Gastrocnemius medialis (tissue), 4 donors: ENCODE measurements around the gene TMEM18. TPM values are rescaled to one million over a fixed set of nuclear protein-coding genes. Genes with fewer than 3 reads are reported as not detected.
"Not testable (repeated sequence)": the region's sequence is repeated elsewhere in the genome, so short reads cannot be mapped to it uniquely, and the experiment has no call there.

Experiments
- ATAC-seq, 2 donors: fragments of 150-250 bp; one replicate each; pipeline ENCODE4 v1.9.1; 2016
- DNase-seq, 2 donors: peaks; one replicate each; pipeline ENCODE4 v3.0.0-alpha.2; 2019
- H3K27ac ChIP-seq, 4 donors: fragments of 200-600 bp; sonication (generic); 1 replicate in 1 of 4; 2 replicates in 3 of 4; pipeline ENCODE4 v1.5.1; 2016 to 2018; ENCODE audit warnings: mild to moderate bottlenecking in 2 of 4, moderate library complexity in 1 of 4
- H3K27me3 ChIP-seq, 3 donors: fragments of 200-600 bp; sonication (generic) in 2 of 3; 1 replicate in 1 of 3; 2 replicates in 2 of 3; pipeline versions ENCODE4 v1.5.1 to v1.6.0; 2016 to 2019; ENCODE audit warnings: mild to moderate bottlenecking in 1 of 3, moderate library complexity in 1 of 3
- H3K36me3 ChIP-seq, 2 donors: fragments of 200-600 bp; sonication (generic) in 1 of 2; one replicate each; pipeline ENCODE4 v1.5.1; 2017 to 2018
- H3K4me1 ChIP-seq, 2 donors: fragments of 200-600 bp; sonication (generic) in 1 of 2; one replicate each; pipeline ENCODE4 v1.5.1; 2016 to 2017; ENCODE audit warnings: mild to moderate bottlenecking in 2 of 2
- H3K4me3 ChIP-seq, 4 donors: fragments of 200-600 bp; sonication (generic) in 3 of 4; 1 replicate in 1 of 4; 2 replicates in 3 of 4; pipeline ENCODE4 v1.5.1; 2016 to 2019; ENCODE audit warnings: mild to moderate bottlenecking in 2 of 4
- H3K9me3 ChIP-seq, 3 donors: fragments of 200-600 bp; sonication (generic) in 2 of 3; 1 replicate in 1 of 3; 2 replicates in 2 of 3; pipeline ENCODE4 v1.5.1; 2016 to 2019
- POLR2A ChIP-seq, 2 donors: fragments of 450-650 bp; IDR thresholded peaks; one replicate each; pipeline ENCODE4 v1.6.1; 2017; ENCODE audit warnings: antibody characterized with exemption in 2 of 2, mild to moderate bottlenecking in 2 of 2, moderate library complexity in 2 of 2
- in situ Hi-C, 4 donors: fragments of 200-750 bp; cut with MboI; loops; one replicate each; pipeline versions ENCODE4 v1.15.0 to v1.8.0; 2017; ENCODE audit warnings: low sequenced_read_pairs in 4 of 4
- intact Hi-C: fragments of 100-400 bp; cut with DNase I; formaldehyde crosslinking; loops from one replicate; pipeline ENCODE4 v1.15.1; 2023; ENCODE audit warnings: low total_unique reads
- total RNA-seq, 4 donors: library from RNA; depleted of rRNA; stranded (reverse); fragments of >200 nt; gene quantifications; one replicate each; pipeline versions ENCODE4 v1.1.0 to v1.2.3, GENCODE V29; 2016
- TF ChIP-seq, protein P1 (sequence below), 5 experiments: fragments of 450-650 bp in 3 of 5; fragments of 200-600 bp in 2 of 5; sonication (generic) in 2 of 5; IDR thresholded peaks in 4 of 5; conservative IDR thresholded peaks in 1 of 5; 1 replicate in 4 of 5; 2 replicates in 1 of 5; pipeline ENCODE4 v1.5.1; 2016 to 2019; ENCODE audit warnings: antibody characterized with exemption in 5 of 5, mild to moderate bottlenecking in 3 of 5, moderate library complexity in 3 of 5

Gene TMEM18
- total RNA-seq, 4 donors from 2014 or later: 9.0 to 26.1 (median 12.3) TPM

DNA sequence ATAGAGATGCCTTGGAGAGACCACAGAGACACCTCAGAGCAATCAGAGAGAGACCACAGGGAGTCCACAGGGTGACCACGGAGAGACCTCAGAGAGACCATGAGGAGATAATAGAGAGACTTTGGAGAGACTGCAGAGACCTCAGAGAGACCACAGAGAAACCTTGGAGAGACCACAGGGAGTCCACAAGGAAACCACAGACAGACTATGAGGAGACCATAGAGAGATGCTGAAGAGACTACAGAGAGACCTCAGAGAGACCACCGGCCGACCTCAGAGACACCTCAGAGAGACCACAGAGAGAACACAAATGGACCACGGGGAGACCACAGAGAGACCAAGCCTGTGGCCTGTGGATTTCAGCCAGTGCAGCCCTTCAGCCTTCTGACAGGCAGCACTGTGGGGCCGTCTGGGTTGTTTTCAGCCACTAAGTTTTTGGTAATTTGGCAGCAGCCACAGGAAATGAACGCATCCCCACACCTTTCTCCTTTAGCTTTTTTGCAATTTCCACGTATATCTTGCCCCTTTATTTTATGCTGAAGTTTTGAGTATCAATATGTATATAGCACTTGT lies 11.4 kb upstream of the TMEM18 start:
- DNase-seq: no peak
- H3K27ac ChIP-seq: no peak overlapping the region
- TF ChIP-seq, protein P1, sequence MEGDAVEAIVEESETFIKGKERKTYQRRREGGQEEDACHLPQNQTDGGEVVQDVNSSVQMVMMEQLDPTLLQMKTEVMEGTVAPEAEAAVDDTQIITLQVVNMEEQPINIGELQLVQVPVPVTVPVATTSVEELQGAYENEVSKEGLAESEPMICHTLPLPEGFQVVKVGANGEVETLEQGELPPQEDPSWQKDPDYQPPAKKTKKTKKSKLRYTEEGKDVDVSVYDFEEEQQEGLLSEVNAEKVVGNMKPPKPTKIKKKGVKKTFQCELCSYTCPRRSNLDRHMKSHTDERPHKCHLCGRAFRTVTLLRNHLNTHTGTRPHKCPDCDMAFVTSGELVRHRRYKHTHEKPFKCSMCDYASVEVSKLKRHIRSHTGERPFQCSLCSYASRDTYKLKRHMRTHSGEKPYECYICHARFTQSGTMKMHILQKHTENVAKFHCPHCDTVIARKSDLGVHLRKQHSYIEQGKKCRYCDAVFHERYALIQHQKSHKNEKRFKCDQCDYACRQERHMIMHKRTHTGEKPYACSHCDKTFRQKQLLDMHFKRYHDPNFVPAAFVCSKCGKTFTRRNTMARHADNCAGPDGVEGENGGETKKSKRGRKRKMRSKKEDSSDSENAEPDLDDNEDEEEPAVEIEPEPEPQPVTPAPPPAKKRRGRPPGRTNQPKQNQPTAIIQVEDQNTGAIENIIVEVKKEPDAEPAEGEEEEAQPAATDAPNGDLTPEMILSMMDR (IDR thresholded peaks at IDR 0.05 in 4 of 5, conservative IDR thresholded peaks at IDR 0.05 in 1 of 5): no peak
- TF ChIP-seq POLR2A (IDR thresholded peaks at IDR 0.05): no peak
- intact Hi-C loops: no loop called here
- H3K4me1 ChIP-seq: no peaks in the 10 kb centered on the region
- no peak for ATAC-seq
- in situ Hi-C loops: no loop called here
- no peak overlapping the region for H3K4me3 ChIP-seq
- H3K36me3 ChIP-seq: no peaks in the 10 kb centered on the region
- H3K9me3 ChIP-seq: no peaks in the 10 kb centered on the region
- H3K27me3 ChIP-seq: peaks cover 0 to 9% (median 6%) of the 10 kb centered on the region in 3 donors

DNA sequence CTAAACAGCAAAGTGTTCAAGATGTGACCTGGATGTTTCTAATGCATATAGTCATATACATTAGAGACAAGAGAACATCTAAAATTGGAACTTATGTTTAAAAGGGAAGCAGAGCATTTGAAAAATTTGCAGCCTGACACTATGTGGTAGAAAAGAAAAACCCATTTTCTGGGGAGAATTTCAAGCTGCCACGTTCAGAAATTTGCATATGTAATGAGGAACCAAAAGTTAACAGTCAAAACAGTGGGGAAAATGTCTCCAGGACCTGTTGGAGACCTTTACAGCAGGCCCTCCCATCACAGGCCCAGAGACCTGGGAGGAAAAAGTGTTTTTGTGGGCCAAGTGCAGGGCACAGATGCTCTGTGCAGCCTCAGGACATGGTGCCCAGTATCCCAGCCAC lies 8.2 kb upstream of the TMEM18 start:
- H3K36me3 ChIP-seq: no peaks in the 10 kb centered on the region

DNA sequence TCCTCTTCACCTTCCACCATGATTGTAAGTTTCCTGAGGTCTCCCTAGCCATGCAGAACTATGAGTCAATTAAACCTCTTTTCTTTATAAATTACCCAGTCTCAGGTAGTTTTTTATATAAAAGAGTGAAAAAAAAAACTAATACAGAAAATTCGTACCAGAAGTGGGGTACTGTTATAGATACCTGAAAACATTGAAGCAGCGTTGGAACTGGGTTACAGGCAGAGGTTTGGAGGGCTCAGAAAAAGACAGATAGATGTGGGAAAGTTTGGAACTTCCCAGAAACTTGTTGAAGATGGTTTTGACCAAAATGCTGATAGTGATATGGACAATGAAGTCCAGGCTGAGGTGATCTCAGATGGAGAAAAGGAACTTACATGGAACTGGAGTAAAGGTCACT lies 7.7 kb upstream of the TMEM18 start:
- H3K9me3 ChIP-seq, H3K36me3 ChIP-seq, H3K4me1 ChIP-seq, ATAC-seq, in situ Hi-C loops, DNase-seq, H3K4me3 ChIP-seq, H3K27me3 ChIP-seq, intact Hi-C loops, H3K27ac ChIP-seq: not testable (repeated sequence)

More for the DNA sequence above, 8.2 kb upstream of the TMEM18 start:
- Histone ChIP-seq H3K27ac (no peak overlapping the region), H3K27me3 (peaks cover 0 to 9% (median 6%) of the 10 kb centered on the region in 3 donors), H3K4me1 (no peaks in the 10 kb centered on the region), H3K9me3 (no peaks in the 10 kb centered on the region), H3K4me3 (no peak overlapping the region)
- TF ChIP-seq, protein P1 (IDR thresholded peaks at IDR 0.05 in 4 of 5, conservative IDR thresholded peaks at IDR 0.05 in 1 of 5): no peak
- no peak for TF ChIP-seq POLR2A (IDR thresholded peaks at IDR 0.05)
- DNase-seq (no peak), ATAC-seq (no peak)
- in situ Hi-C loops (no loop called here), intact Hi-C loops (no loop called here)

DNA sequence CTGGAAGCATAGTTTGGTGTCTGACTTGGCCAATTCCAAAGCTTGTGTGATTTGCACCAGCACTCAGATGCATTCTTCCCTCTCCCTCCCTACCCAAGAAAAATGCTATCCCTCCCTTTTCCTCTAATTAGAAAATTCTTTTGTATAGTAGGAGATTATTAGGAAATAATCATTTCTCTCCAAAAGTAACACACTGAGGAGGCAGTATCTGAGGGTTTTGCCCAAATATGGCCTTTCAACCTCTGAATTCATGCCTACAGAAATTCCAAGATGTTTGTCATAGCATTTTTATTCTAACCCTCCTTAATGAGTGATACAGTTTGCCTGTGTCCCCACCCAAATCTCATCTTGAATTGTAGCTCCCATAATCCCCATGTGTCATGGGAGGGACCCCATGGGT lies 5.0 kb upstream of the TMEM18 start:
- H3K27me3 ChIP-seq: peaks cover 0 to 2% (median 0%) of the 10 kb centered on the region in 3 donors
- DNase-seq: no peak
- in situ Hi-C loops: no loop called here
- H3K36me3 ChIP-seq: no peaks in the 10 kb centered on the region
- no peaks in the 10 kb centered on the region for H3K9me3 ChIP-seq
- peaks cover 4 to 10% of the 10 kb centered on the region in 2 donors for H3K4me1 ChIP-seq
- ATAC-seq: no peak
- no peak overlapping the region for H3K4me3 ChIP-seq
- intact Hi-C loops: no loop called here
- no peak overlapping the region for H3K27ac ChIP-seq
- no peak for TF ChIP-seq POLR2A (IDR thresholded peaks at IDR 0.05)
- TF ChIP-seq, protein P1 (IDR thresholded peaks at IDR 0.05 in 4 of 5, conservative IDR thresholded peaks at IDR 0.05 in 1 of 5): no peak

DNA sequence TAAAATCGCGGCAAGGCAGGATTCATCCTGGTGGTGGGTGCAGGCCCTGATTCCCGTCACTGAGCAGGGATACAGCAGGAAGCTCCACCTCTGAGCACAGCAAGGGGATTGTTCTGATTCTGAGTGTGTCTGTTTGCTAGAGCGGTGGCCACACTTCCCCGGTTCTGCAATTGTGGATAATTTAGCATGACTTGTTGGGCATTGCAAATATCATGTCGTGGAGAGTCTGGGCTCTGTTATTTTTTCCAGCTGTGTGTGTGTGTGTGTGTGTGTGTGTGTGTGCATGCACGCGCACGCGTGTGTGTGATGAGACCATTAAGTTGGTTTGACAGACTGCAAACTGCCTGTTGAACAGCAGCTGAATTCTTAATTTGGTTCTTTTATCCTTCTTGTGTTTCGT lies 4.1 kb upstream of the TMEM18 start:
- no peaks in the 10 kb centered on the region for H3K36me3 ChIP-seq
- H3K27ac ChIP-seq: no peak overlapping the region
- in situ Hi-C loops (no loop called here), intact Hi-C loops (no loop called here)
- DNase-seq (no peak), ATAC-seq (no peak)
- TF ChIP-seq, protein P1 (IDR thresholded peaks at IDR 0.05 in 4 of 5, conservative IDR thresholded peaks at IDR 0.05 in 1 of 5): no peak
- no peak for TF ChIP-seq POLR2A (IDR thresholded peaks at IDR 0.05)
- H3K27me3 ChIP-seq: peaks cover 0 to 2% (median 0%) of the 10 kb centered on the region in 3 donors
- H3K4me3 ChIP-seq: no peak overlapping the region
- H3K9me3 ChIP-seq: no peaks in the 10 kb centered on the region
- peaks cover 4 to 11% of the 10 kb centered on the region in 2 donors for H3K4me1 ChIP-seq
